ELF-1 (cell line): ENCODE data around the gene SCLY.

Source experiments
- DNase-seq: peaks from one replicate; pipeline ENCODE4 v3.0.0-alpha.2; 2016; ENCODE audit warnings: low read depth, low spot score

SCLY gene

DNA sequence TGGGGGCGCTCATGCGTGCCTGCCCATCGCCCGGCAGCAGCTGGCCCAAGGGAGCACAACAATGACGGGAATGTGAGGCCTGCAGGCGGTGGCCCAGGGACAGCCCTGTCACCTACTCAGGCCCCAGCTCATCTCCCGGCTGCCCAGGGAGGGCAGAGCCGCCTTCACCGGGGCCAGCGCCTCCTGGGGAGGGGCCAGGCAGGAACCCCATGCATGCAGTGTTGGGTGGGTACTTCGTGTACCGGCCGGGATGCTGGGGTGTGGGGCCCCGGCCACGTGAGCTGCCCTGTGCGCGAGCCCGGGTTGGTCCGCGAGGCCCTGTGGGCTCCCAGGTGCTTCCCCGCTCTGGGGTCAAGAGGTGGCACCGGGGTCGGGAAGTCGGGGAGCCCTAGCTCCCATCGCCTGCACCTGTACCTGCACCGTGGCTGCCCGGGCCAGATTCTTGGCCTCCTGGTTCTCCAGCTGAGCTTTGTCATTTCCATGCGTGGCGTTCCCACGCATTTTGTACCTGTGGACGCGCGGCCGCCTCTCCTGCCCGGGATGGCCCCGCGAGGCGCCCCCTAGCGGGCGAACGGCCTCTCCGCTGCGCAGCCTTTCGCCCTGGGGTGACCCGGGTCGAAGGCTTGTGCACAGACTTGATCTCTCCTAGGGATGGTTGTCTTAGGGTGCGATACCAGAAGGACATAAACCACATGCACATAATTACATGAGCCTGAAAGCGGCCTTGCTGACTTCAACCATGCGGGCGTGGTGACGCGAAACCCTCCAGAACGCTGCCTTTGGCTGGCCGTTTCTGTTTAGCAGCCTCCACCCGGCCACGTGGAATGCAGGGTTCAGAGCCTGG is 78.6 kb downstream of the SCLY start:
- DNase-seq = peak; percentile 74

DNA sequence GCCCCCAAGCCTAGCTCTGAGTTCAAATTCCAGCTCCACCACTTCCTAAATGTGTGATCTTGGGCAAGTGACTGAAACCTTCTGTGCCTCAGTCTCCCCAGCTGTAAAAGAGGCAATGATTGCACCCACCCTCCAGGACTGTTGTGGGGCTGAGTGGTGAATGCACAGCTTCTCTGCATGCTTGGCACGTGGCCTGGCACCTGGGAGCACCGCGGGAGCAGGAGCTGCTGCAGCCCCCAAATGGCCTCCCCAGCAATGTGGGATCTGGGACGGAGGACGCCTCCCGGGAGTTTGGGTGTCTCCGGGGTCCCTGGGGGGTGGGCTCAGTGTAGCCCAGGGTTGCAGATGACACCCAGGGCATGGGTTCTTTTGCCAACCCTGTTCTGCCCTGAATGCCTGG is 79.2 kb downstream of the SCLY start:
- DNase-seq = no peak

GRCh38 chr2:238140721-238141540 is 80.1 kb downstream of the SCLY start:
- no peak for DNase-seq

GRCh38 chr2:238141541-238142318 is 80.9 kb downstream of the SCLY start:
- no peak for DNase-seq

GRCh38 chr2:238142382-238143205 is 81.8 kb downstream of the SCLY start:
- DNase-seq = no peak

DNA sequence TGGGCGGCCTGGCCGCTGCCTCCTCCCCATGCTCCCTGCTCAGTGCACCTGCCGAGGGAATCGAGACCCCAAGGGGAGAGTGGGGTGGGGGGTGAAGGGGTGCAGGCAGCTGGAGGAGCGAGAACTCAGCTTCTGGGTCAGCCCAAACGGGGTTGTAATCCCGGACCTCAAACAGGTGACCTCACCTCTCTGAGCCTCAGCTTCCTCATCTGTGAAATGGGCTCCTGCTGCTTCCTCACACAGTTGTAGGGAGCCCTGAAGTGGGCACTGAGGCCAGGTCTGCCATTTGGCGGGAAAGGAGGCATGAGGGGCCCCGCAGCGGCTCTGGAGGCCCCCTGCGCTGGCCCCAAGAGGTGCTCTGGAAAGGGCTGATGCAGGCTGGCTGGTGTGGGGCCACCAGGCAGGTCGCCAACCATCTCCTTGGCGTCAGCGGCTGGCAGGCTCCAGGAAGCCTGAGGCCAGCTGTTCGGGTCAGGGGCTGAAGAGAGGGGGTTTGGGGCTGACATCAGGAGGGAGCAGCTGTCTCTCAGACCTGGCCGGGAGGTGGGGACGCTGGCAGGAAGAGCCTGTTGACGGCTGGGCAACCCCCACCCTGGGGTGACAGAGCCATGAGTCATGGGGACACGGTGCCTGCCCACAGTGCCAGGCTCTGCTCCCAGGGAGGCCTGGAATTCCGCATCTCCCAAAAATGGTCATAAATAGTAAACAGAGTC is 82.6 kb downstream of the SCLY start:
- DNase-seq = no peak

DNA sequence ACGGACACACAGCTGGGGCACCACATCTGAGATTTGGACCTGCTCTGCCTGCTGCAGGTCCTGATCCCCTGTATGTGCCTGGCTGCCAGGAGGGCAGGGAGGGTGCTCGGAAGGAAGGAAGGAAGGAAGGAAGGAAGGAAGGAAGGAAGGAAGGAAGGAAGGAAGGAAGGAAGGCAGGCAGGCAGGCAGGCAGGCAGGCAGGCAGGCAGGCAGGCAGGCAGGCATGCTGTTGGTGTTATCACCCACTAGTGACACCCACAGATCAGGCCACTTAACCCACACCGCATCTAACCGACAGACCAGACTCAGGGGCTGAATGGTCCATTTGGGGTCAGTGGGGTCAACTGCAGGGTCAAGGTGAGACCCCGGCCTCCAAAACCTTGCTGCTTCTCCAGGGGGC is 83.5 kb downstream of the SCLY start:
- no peak for DNase-seq

DNA sequence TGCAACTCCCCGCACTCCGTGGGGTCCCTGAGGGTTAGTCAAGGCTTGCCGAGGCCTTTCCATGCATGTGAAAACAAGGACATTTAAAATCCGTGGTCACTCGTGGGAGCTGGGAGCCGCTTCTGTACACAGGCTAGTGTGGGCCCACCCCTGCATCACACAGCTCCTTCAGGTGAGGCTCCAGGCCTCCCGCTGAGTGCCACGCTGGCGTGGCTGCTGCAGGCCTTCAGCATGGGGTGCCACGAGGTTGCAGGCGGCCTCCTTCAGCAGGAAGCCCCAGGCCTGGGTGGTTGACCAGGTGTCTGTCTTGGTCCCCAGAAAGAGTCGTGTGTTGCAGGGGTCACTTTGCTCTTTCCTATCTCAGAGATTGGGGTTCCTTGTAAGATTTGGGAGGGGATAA is 84.2 kb downstream of the SCLY start:
- no peak for DNase-seq

DNA sequence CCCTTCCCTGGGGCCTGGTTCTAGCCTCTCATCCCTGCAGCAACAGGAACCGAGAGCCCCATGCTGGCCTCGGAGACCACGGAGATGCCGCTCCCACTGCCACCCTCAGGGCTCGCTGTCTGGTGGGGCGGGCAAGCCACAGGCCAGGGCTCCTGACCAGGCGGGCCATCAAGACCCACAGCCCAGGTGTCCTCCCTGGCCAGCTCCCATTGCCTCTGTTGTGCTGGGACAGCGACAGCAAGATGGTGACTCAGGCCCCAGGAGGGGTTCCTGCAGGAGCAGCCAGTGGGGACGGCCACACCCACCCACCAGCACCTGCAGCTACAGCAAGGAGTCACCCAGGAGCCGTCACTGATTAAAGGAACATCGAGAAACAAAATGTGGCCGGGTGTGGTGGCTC is 85.0 kb downstream of the SCLY start:
- DNase-seq = no peak

DNA sequence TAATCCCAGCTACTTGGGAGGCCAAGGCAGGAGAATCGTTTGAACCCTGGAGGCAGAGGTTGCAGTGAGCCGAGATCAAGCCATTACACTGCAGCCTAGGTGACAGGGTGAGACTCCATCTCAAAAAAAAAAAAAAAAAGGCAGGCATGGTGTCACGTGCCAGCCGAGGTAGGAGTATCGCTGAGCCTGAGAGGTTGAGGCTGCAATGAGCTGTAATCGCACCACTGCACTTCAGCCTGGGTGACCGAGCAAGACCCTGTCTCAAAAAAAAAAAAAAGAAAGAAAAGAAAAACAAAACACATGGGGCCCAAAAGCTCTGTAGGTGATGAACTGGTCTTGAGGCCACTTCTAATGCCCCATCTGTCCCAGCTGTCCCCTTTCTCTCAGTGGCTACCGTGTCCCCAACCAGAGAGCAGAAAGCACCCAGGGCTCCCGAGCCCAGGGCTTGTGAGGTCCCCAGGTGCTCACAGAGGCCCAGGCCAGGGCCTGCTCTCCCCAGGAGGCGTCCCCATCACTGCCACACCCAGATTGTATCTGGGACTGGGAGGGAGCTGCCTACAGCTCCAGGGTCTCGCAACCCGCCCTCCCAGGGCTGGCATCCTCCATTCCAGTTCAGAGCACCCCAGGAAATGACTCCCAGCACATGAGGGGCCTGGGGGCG is 86.2 kb downstream of the SCLY start:
- no peak for DNase-seq

DNA sequence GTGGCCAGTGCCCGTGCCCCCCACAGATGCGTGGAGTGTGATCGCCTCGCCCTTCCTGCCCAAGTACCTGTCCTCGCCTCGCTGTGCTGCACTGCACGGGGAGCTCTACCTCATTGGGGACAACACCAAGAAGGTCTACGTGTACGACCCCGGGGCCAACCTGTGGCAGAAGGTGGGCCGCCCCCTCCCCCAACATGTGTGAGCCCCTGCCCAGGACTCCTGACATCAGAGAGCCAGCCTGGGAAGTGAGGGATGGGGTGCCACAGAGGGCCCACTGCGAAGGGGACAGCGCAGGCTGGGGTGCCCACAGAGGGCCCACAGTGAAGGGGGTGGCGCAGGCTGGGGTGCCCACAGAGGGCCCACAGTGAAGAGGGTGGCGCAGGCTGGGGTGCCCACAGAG is 88.2 kb downstream of the SCLY start:
- no peak for DNase-seq
